ENCODE results near the gene GRIK2.

Gene GRIK2

GRCh38 chr6:101650402-101651100 is 257.0 kb downstream of the GRIK2 start:
- no peak for DNase-seq

GRCh38 chr6:101652079-101652478 is 258.6 kb downstream of the GRIK2 start:
- DNase-seq = no peak

GRCh38 chr6:101655109-101655508 is 261.6 kb downstream of the GRIK2 start:
- no peak for DNase-seq

- no peak for DNase-seq
Observed at GRCh38 chr6:101662111-101662897, 268.8 kb downstream of the GRIK2 start.

GRCh38 chr6:101663100-101663499 is 269.6 kb downstream of the GRIK2 start:
- DNase-seq = no peak

GRCh38 chr6:101666256-101666655 is 272.7 kb downstream of the GRIK2 start:
- no peak for DNase-seq

- no peak for DNase-seq
Observed at GRCh38 chr6:101668496-101669030, 275.1 kb downstream of the GRIK2 start.

GRCh38 chr6:101676187-101676586 is 282.7 kb downstream of the GRIK2 start:
- no peak for DNase-seq

GRCh38 chr6:101682937-101683336 is 289.4 kb downstream of the GRIK2 start:
- DNase-seq = no peak

- DNase-seq = no peak
Observed at GRCh38 chr6:101683884-101684283, 290.4 kb downstream of the GRIK2 start.

- DNase-seq = no peak
Observed at GRCh38 chr6:101686653-101687052, 293.1 kb downstream of the GRIK2 start.

GRCh38 chr6:101689156-101689555 is 295.6 kb downstream of the GRIK2 start:
- DNase-seq = no peak

GRCh38 chr6:101689695-101690094 is 296.2 kb downstream of the GRIK2 start:
- no peak for DNase-seq

- no peak for DNase-seq
Observed at GRCh38 chr6:101700655-101701054, 307.1 kb downstream of the GRIK2 start.

GRCh38 chr6:101703311-101703710 is 309.8 kb downstream of the GRIK2 start:
- DNase-seq = no peak

- no peak for DNase-seq
Observed at GRCh38 chr6:101705866-101706265, 312.4 kb downstream of the GRIK2 start.

- DNase-seq = no peak
Observed at GRCh38 chr6:101706576-101706975, 313.1 kb downstream of the GRIK2 start.

GRCh38 chr6:101711518-101711917 is 318.0 kb downstream of the GRIK2 start:
- no peak for DNase-seq

- no peak for DNase-seq
Observed at GRCh38 chr6:101716387-101716786, 322.9 kb downstream of the GRIK2 start.

GRCh38 chr6:101716810-101717209 is 323.3 kb downstream of the GRIK2 start:
- DNase-seq = no peak

GRCh38 chr6:101719521-101719920 is 326.0 kb downstream of the GRIK2 start:
- no peak for DNase-seq

- no peak for DNase-seq
Observed at GRCh38 chr6:101722471-101722870, 329.0 kb downstream of the GRIK2 start.

GRCh38 chr6:101722991-101723579 is 329.6 kb downstream of the GRIK2 start:
- no peak for DNase-seq

GRCh38 chr6:101728388-101728787 is 334.9 kb downstream of the GRIK2 start:
- DNase-seq = no peak
